ENCODE results near the gene NOD1.
"Not testable (repeated sequence)": the region's sequence is repeated elsewhere in the genome, so short reads cannot be mapped to it uniquely, and the experiment has no call there.

NOD1 gene

DNA sequence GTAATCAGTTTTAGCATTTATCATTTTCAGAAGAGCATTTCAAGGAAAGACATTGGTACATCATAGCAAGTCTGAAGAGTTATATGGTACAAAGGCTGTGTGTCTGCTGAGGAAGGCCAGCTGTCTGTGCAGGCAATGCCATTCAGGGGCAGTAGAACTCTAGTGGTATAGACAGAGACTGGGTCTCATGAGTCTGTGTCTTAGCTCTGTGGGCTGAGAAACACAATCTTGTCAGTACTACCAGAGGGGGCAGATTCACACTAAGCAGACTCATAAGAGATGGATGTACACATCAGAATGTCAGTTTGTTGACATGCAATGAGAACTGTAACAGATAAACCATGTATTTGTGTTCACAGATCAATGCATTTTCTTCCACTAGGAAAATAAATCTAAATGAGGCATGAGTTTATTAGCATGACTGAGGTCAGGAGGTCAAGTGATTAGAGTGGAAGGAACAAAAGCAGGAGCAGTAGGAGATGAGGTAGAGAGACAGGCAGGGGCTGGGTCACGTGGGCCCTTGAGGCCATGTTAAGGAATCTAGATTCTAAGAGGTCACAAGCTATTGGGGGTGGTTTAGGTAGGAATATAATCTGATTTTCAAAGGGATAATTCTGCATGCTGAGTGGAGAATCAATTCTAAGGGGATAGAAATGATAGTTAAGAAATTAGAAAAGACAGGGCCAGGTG, 33.5 kb upstream of the NOD1 start:
- Histone ChIP-seq H3K9me3 (no peaks in the 10 kb centered on the region), H3K27me3 (ENCODE audit: low read depth) (no peaks in the 10 kb centered on the region), H3K4me3 (no peak overlapping the region), H3K4me1 (peaks cover 11% of the 10 kb centered on the region), H3K36me3 (replicated peaks) (no peaks in the 10 kb centered on the region)
- no peak for DNase-seq (ENCODE audit: low spot score in 2 of 2)
- in situ Hi-C loops (cut with MboI; ENCODE audit: low sequenced_read_pairs) = loop anchor here (10.0 kb wide), 1 partner anchor 53 kb away; no protein-coding TSS in a partner anchor

DNA sequence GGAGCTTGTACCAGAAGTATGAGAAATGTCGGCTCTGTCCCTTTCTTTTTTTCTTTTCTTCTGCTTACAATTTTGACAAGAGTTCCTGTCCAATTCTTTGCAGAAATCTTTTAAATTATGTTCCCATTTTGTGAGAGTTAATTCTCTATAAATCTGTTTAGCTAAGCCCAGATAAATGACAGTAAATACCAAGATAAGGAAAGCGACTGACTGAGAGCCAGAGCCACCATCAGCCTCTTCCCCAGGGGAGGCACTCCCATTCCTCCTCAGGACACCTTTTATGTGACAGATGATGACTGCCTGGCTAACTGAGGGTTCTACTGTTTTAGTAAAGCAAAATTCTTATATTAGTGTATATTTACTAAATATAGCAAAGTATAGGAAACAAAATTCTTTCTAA, 32.9 kb upstream of the NOD1 start:
- Histone ChIP-seq H3K36me3 (replicated peaks) (no peaks in the 10 kb centered on the region), H3K4me1 (peaks cover 11% of the 10 kb centered on the region), H3K27me3 (ENCODE audit: low read depth) (no peaks in the 10 kb centered on the region), H3K4me3 (no peak overlapping the region), H3K9me3 (no peaks in the 10 kb centered on the region)
- in situ Hi-C loops (cut with MboI; ENCODE audit: low sequenced_read_pairs) = loop anchor here (10.0 kb wide), 1 partner anchor 53 kb away; no protein-coding TSS in a partner anchor
- DNase-seq (ENCODE audit: low spot score in 2 of 2) = no peak

DNA sequence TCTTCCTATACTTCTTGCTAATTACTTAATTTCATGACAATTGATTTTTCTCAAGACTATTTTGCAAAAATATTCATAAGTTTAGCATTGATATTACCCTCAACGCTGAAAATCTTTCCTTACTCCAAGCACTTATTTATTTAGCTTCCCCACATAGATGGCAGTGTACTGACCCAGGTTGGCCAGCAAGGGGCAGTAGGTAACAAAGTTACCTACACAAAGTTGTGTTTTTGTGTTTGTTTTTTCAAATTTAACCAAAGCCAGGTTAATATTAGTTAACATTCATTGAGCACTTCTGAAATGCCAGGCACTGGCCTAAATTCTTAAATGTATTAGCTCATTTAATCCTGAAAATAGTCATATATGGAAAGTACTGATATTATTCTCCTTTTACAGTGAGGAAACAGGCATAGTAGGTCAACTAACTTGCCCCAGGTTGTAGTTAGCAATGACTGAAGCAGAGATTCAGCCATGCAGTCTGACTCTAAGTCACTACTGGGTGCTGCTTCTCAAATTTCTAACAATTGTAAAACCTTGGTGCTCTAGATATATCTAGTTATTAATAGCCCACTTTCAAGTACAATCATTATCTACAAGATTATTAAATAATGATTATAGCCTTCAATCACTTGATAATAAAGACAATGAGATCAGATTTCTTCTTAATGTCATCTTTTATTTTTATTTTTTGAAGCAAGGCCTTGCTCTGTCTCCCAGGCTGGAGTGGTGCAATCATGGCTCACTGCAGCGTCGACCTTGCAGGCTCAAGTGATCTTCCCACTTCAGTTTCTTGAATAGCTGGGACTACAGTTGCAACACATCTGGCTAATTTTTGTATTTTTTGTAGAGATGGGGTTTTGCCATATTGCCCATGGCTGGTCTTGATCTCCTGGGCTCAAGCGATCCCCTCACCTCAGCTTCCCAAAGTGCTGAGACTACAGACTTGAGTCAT, 31.8 kb upstream of the NOD1 start:
- in situ Hi-C loops (cut with MboI; ENCODE audit: low sequenced_read_pairs) = loop anchor here (10.0 kb wide), 1 partner anchor 54 kb away; no protein-coding TSS in a partner anchor
- Histone ChIP-seq H3K4me3 (no peak overlapping the region), H3K4me1 (peaks cover 3% of the 10 kb centered on the region), H3K36me3 (replicated peaks) (no peaks in the 10 kb centered on the region), H3K9me3 (no peaks in the 10 kb centered on the region), H3K27me3 (ENCODE audit: low read depth) (no peaks in the 10 kb centered on the region)
- peak; percentile 52 to 62 for DNase-seq (ENCODE audit: low spot score in 2 of 2)

DNA sequence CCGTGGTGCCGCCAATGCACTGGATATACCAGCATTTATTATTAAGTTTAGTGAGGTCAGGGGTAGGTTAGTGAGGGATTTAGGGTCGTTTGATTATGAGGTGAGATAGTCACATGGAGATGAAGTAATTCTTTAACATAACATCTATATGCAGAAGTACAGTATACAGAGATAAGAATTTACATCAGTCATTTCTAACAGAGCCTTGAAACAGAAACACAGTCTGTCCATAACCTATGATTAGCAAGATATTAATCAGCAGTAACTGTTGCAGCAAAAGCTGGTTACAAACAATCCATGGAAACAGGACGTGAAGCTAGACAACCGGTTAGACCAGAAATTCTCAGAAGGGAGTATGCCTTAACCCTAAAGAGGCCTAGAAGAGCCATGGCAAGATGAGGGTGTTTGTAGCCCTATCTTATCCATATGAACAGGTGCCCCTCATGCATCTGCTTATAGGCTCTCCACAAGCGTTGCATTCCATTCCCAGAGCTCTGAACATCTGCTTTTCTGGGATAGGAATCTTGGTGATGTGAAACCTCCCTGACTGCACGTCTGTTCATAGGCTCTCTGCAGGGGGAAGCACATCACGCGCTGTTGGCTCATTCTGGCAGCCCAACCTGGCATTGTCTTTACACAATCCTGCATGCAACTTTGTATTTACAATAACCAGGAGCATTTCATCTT, 30.7 kb upstream of the NOD1 start:
- H3K9me3 ChIP-seq; H3K4me3 ChIP-seq; H3K4me1 ChIP-seq; DNase-seq (ENCODE audit: low spot score in 2 of 2); H3K27me3 ChIP-seq (ENCODE audit: low read depth); H3K36me3 ChIP-seq (replicated peaks); in situ Hi-C loops (cut with MboI; ENCODE audit: low sequenced_read_pairs): not testable (repeated sequence)

DNA sequence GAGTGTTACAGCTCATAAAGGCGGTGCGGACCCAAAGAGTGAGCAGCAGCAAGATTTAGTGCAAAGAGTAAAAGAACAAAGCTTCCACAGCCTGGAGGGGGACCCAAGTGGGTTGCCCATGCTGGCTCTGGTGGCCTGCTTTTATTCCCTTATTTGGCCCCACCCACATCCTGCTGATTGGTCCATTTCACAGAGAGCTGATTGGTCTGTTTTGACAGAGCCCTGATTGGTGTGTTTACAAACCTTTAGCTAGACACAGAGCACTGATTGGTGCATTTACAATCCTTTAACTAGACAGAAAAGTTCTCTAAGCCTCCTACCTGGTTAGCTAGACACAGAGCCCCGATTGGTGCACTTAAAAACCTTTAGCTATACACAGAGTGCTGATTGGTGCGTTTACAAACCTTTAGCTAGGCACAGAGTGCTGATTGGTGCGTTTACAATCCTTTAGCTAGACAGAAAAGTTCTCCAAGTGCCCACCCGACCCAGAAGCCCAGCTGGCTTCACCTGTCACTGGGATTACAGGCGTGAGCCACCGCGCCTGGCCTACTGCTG, 28.8 kb upstream of the NOD1 start:
- H3K36me3 ChIP-seq (replicated peaks); DNase-seq (ENCODE audit: low spot score in 2 of 2); H3K4me3 ChIP-seq; H3K27me3 ChIP-seq (ENCODE audit: low read depth); H3K4me1 ChIP-seq; H3K9me3 ChIP-seq; in situ Hi-C loops (cut with MboI; ENCODE audit: low sequenced_read_pairs): not testable (repeated sequence)

DNA sequence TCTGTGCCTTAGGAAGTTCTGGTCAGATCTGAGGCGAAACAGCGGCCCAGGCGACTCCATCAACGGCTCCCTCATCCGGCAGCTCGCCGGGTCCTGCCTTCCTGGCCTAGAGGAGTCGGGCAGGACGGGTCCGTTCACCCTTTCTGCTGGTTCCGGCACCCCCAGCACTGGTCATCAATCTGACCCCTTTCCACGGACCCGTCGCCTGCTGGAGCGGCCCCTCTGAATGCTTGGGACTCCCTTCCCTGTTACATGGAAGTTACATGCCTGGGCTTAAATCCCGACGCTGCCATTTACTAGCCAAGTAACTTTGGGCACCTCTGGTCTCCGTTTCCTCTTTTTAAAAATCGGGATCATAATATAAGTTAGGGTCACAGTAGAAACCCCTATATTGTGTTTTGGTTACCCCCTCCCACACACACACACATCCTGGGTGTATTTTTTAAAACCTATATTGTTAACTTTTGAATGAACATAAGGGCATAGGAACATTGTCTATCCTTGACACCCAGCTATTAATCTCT, 26.7 kb upstream of the NOD1 start:
- peaks cover 4% of the 10 kb centered on the region for H3K36me3 ChIP-seq (replicated peaks)

DNA sequence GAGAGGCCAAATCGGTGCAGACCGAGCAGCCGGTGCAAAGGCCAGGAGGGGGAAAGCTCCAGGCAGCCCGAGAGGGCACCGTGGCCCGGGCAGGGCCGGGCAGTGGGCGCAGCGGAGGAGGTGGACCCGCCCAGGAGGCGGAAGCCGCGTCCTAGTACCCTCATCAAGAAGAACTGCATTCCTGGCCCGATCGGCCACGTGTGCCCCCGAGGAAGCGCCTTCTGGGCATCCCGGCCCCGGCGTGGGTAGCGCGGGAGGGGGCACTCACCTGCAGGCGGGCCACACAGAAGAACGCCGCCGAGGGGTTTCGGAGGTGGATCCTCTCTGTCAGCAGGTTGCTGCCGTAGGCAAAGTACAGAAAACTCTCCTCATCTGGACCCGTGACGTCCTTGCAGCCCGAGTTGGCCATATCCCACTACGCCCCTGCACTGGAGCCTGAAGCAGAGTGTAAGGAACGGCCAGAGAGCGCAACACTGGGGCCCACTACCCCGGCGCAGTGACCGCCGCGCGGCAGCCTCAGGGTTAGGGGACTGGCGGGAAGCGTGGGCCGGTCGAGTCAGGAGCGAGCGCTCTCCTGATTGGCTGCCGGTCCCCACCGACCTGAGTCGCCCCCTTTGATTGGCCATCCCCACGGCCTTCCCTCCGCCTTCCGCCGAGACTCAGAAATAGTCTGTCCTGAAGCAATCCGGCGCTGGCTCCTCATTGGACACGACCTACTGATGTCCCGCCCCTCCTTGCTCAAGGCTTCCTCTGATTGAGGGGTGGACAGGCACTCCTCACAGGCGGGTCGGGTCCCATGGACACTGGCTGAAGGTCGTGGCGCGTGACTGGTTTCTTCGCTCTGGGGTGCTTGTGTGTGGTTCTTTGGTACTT, 26.0 kb upstream of the NOD1 start, which contains the start of gene GGCT:
TSS of gene GGCT (minus strand) at position 529 of the 873 bp plus-strand sequence. CDS start at position 409, 120 bp downstream.
- peak; percentile 98 to 99 for DNase-seq (ENCODE audit: low spot score in 2 of 2)
- H3K4me1 ChIP-seq = peaks cover 8% of the 10 kb centered on the region
- peak within 1 kb of the TSS; percentile 71 for H3K4me3 ChIP-seq
- in situ Hi-C loops (cut with MboI; ENCODE audit: low sequenced_read_pairs) = no loop called here
- peaks cover 4% of the 10 kb centered on the region for H3K36me3 ChIP-seq (replicated peaks)
- H3K9me3 ChIP-seq = no peaks in the 10 kb centered on the region
- H3K27me3 ChIP-seq (ENCODE audit: low read depth) = no peaks in the 10 kb centered on the region

More for the DNA sequence above, 26.7 kb upstream of the NOD1 start:
- Histone ChIP-seq H3K27me3 (ENCODE audit: low read depth) (no peaks in the 10 kb centered on the region), H3K9me3 (no peaks in the 10 kb centered on the region), H3K4me3 (peak overlapping the region; percentile 71), H3K4me1 (peaks cover 8% of the 10 kb centered on the region)
- no peak for DNase-seq (ENCODE audit: low spot score in 2 of 2)
- in situ Hi-C loops (cut with MboI; ENCODE audit: low sequenced_read_pairs) = no loop called here

DNA sequence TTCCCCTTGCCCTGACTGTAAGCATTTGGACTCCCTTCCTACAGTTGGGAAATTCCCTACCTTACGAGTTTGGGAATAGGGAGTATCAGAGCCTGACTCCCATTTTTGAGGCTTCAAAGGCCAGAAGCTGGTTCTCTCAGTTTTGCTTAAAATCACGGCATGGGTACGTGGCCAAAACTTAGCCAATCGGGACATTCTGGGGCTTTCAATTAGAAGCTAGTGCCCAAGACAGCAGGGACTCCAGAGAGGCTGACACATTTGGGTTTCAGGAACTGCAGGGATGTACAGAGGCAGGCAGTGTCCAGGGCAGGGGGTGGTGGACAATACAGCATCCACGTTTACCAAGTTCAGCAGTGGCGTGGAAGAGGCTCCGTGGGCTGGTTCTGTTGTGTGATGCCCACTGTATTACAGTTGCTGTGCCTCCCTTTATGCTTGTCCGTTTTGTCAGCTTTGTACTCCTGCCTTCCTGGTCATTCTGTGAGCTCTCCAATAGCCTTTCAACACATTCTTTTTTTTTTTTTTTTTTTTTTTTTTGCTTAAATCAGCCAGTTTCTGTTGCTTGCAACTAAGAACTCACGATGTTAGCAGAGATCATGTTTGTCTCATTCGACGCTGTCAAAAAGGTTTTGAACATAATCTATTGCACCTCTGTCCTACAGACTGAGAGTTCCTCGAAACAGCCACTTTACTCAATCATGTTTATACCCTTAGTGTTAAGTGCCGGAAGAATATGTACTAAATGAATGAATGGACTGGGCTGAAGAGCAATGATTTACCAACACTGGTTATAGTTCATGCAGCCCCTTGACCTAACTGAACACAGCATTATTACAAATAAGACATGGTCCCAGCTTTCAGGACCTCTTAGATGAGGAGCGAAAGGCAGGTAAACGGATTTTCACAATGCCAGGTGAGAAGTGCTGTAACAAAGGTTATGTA, 25.0 kb upstream of the NOD1 start:
- H3K27me3 ChIP-seq (ENCODE audit: low read depth) = no peaks in the 10 kb centered on the region
- no peak for DNase-seq (ENCODE audit: low spot score in 2 of 2)
- peaks cover 8% of the 10 kb centered on the region for H3K4me1 ChIP-seq
- H3K36me3 ChIP-seq (replicated peaks) = peaks cover 10% of the 10 kb centered on the region
- H3K9me3 ChIP-seq = no peaks in the 10 kb centered on the region
- in situ Hi-C loops (cut with MboI; ENCODE audit: low sequenced_read_pairs) = no loop called here
- peak overlapping the region; percentile 71 for H3K4me3 ChIP-seq

DNA sequence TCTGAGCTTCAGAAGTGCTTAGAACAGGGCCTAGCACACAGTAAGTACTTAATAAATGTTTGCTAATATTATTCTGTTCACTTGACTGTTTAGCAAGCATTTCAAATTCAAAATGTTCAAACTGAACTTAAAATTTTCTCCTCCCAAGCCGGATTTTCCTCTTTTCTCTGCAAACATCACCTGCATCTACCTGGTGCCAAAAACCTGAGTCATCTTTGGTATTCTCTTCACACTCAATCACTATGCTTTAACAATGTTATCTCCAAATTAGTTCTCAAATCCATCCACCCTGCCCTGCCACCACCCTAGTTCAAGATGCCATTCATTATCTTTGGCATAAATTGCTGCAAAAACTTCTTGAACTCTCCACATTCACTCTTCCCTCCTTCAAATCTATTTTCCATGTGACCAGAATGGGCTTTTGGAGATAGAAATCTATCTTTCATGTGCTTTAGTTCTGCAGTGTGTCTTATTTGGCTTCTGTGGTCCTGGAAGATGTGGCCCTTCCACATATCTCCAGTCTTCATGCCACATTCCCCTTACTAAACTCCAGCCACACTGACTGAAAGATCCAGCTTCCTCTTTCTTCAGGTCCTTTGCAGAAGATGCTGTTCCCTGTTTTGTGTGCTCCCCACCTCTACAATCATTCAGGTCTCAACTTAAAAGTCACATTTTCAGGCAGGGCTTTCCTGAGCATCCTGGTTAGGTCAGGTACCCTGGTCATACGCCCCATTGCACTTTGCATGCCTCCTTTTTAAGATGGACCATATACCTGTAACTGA, 24.1 kb upstream of the NOD1 start:
- no peak for DNase-seq (ENCODE audit: low spot score in 2 of 2)
- Histone ChIP-seq H3K4me3 (no peak overlapping the region), H3K27me3 (ENCODE audit: low read depth) (no peaks in the 10 kb centered on the region), H3K36me3 (replicated peaks) (peaks cover 11% of the 10 kb centered on the region), H3K4me1 (peaks cover 8% of the 10 kb centered on the region), H3K9me3 (no peaks in the 10 kb centered on the region)
- in situ Hi-C loops (cut with MboI; ENCODE audit: low sequenced_read_pairs) = no loop called here

DNA sequence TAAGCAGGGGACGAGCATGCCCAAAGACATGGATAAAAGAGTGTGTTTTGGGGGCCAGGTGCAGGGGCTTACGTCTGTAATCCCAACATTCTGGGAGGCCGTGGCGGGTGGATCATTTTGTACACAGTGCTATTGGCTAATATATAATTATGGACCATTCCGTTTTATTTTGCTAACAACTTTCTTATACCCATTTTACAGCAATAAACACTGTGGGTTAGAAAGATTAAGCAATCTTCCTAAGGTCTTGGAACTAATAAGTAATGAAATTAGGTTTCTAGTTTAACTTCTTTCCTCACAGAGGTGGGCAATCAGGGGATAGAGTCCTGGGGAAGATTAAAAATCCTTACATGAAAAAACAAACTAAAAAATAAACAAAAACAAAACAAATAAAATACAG, 22.7 kb upstream of the NOD1 start:
- peaks cover 8% of the 10 kb centered on the region for H3K4me1 ChIP-seq
- no peak overlapping the region for H3K4me3 ChIP-seq
- in situ Hi-C loops (cut with MboI; ENCODE audit: low sequenced_read_pairs) = no loop called here
- H3K36me3 ChIP-seq (replicated peaks) = peaks cover 24% of the 10 kb centered on the region
- H3K9me3 ChIP-seq = no peaks in the 10 kb centered on the region
- DNase-seq (ENCODE audit: low spot score in 2 of 2) = no peak
- H3K27me3 ChIP-seq (ENCODE audit: low read depth) = no peaks in the 10 kb centered on the region

DNA sequence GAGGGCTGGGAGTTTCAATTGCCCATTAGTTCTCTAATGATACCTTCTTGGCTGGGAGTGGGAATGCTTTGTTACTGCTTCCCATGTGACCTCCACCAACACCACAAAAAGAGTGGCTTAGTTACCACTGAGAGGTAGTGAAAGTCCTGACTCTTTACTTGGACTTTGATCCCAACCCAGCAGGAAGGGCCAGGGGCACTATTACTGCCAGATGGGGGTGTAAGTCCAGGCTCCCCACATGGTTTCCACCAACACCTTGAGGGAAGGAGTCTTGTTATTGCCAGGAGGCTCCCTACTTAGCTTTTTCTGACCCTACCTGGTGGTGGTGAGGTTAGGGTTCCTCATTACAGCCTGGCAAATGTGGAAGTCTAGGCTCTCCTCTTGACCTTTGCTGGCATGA, 14.6 kb upstream of the NOD1 start:
- H3K4me3 ChIP-seq = no peak overlapping the region
- no peak for DNase-seq (ENCODE audit: low spot score in 2 of 2)
- no peaks in the 10 kb centered on the region for H3K9me3 ChIP-seq
- H3K27me3 ChIP-seq (ENCODE audit: low read depth) = 0 out of 2 replicates have a peak, but pooled peaks cover under 1% of the 10 kb centered on the region
- in situ Hi-C loops (cut with MboI; ENCODE audit: low sequenced_read_pairs) = no loop called here
- no peaks in the 10 kb centered on the region for H3K4me1 ChIP-seq
- H3K36me3 ChIP-seq (replicated peaks) = peaks cover 15% of the 10 kb centered on the region

Data from HAP-1 (cell line).